Heart right ventricle (tissue), 16 donors: ENCODE data around the gene AJM1. TPM values are rescaled to one million over a fixed set of nuclear protein-coding genes. Genes with fewer than 3 reads are reported as not detected.

ENCODE experiments used
- ATAC-seq, 8 donors: fragments of 200-7000 bp; cut with Tn5 transposase; one replicate each; pipeline ENCODE4 v1.9.1; 2020; ENCODE audit warnings: mild to moderate bottlenecking in 8 of 8, moderate library complexity in 8 of 8, moderate number of reproducible peaks in 1 of 8
- DNase-seq, 2 donors: peaks; one replicate each; pipeline ENCODE4 v3.0.0-alpha.2; 2020
- H3K27ac ChIP-seq, 10 donors: fragments of 200-600 bp; sonication (generic) in 2 of 10; one replicate each; pipeline versions ENCODE4 v1.5.0 to v1.8.0; 2020 to 2022; ENCODE audit warnings: mild to moderate bottlenecking in 3 of 10
- H3K27me3 ChIP-seq, 7 donors: fragments of 200-600 bp; one replicate each; pipeline ENCODE4 v1.8.0; 2021 to 2022; ENCODE audit warnings: mild to moderate bottlenecking in 2 of 7
- H3K36me3 ChIP-seq, 9 donors: fragments of 200-600 bp; sonication (generic) in 1 of 9; one replicate each; pipeline versions ENCODE4 v1.5.0 to v1.8.0; 2020 to 2022; ENCODE audit warnings: mild to moderate bottlenecking in 2 of 9
- H3K4me1 ChIP-seq, 9 donors: fragments of 200-600 bp; sonication (generic) in 1 of 9; one replicate each; pipeline versions ENCODE4 v1.5.0 to v1.8.0; 2020 to 2022; ENCODE audit warnings: mild to moderate bottlenecking in 4 of 9
- H3K4me3 ChIP-seq, 10 donors: fragments of 200-600 bp; sonication (generic) in 2 of 10; one replicate each; pipeline versions ENCODE4 v1.5.0 to v1.8.0; 2020 to 2022; ENCODE audit warnings: mild to moderate bottlenecking in 7 of 10, moderate library complexity in 2 of 10
- H3K9me3 ChIP-seq, 11 donors: fragments of 200-600 bp in 10 of 11; sonication (generic) in 2 of 11; one replicate each; pipeline versions ENCODE4 v1.5.0 to v1.8.0; 2013 to 2022; ENCODE audit warnings: mild to moderate bottlenecking in 2 of 11, control low read depth in 1 of 11, moderate library complexity in 1 of 11
- WGBS, 2 donors: extraction: QIAGEN DNeasy Blood & Tissue Kit; methylation state at CpG; one replicate each; pipeline ENCODE4 v1.1.7; 2013; ENCODE audit warnings: inconsistent platforms in 1 of 2; 5-methylcytosine and 5-hydroxymethylcytosine counted together
- intact Hi-C, 10 donors: fragments of 100-400 bp; cut with DNase I; formaldehyde crosslinking; loops; one replicate each; pipeline versions ENCODE4 v1.11.1 to v1.14.2; 2022
- polyA plus RNA-seq, 2 donors: library from polyadenylated mRNA; stranded (reverse); fragments of 200-250 nt; gene quantifications; one replicate each; pipeline ENCODE4 v1.2.3, GENCODE V29; 2013
- total RNA-seq, 10 donors: library from RNA; stranded (reverse); fragmentation: NEBNext Ultra II Directional in 3 of 10; extraction: Animal tissue kit (Norgen Biotek cat#: 25700) in 3 of 10; gene quantifications; one replicate each; pipeline versions ENCODE4 v1.2.1 to v1.2.4, GENCODE V29; 2021 to 2023
- TF ChIP-seq, protein P1 (sequence below), 9 donors: fragments of 200-600 bp; sonication (generic) in 2 of 9; IDR thresholded peaks; one replicate each; pipeline versions ENCODE4 v1.5.0 to v1.8.0; 2021 to 2022; ENCODE audit warnings: antibody characterized with exemption in 9 of 9, mild to moderate bottlenecking in 5 of 9, moderate library complexity in 1 of 9
- donor health status: Arrhythmogenic right ventricular cardiomyopathy.
- donor health status: ischemic (EF 13 %, LVEDD 7.1; RV severe dilation, severe dysfunction).
- donor health status: healthy with polysubstance abuse.
- donor health status: DM: no; HTN: yes; CAD: no.
- donor health status: DM: no; HTN: no; CAD: no.
- donor health status: ischemic (EF 25% LVEDD 6.9; RV normal size, moderate dysfunction).
- donor health status: ischemic (EF 25% LVEDD 5.7; RV mildly dilated, moderate dysfunction).
- donor health status: healthy.
- donor health status: DM: yes; HTN: yes; CAD: no.
- donor health status: Ischemic cardiomyopathy.
- donor health status: ischemic (EF 35%, LVEDD 5.7; RV mildly dilated, moderate dysfunction).
- donor health status: nonischemic (EF 11% LVEDD 7.7; RV severe dilation, severe dysfunction).
- donor health status: DM: yes; HTN: yes; CAD: no.
- donor health status: PGD.
- donor health status: ischemic (EF 29% LVEDD 5.4; RV normal size, mild dysfunction).
- donor health status: nonischemic (EF 23%, LVEDD 6.1; RV moderate dilation, normal function).

AJM1 gene
- total and polyA plus RNA-seq, 12 donors = 3.4 to 8.3 (median 5.9) TPM

DNA sequence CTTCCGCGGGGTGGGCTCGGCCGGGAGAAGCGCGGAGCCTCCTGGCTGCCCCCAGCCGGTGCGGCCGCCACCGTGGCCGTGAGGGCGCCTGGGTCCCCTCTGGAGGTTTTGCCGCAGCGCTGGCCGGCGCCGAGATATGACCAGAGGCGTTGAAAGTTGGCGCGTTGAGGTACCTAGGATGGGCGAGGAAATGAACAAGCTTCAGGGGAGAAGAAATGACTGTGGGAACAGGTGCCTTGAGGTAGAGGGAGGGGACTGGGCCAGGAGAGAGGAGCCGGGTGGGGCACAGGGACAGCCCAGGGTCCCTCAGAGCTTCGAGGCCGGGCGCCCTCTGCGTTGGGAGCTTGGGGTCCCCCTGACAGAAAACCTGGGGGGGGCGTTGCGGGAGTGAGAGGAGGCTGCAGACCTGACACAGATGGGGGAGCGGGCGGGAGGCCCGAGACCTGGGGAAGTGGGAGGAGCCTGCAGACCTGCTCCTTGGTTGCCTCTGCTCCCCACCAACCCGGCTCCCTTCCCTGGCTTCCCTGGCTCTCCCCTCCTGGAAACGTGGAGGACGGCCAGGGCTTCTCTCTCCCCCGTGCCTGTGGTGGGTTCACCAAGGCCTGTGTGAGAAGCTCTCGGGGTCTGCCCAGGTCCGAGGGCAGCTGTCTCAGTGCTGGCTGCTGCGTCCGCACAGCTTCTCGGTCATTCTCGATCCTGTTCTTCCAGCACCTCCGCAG, 20.3 kb upstream of the AJM1 start:
- 55 to 65% methylated on average over 41 to 42 of the region's 42 CpGs for WGBS, 2 donors
- peak in 1 of 8 donors; percentile 7 for ATAC-seq

DNA sequence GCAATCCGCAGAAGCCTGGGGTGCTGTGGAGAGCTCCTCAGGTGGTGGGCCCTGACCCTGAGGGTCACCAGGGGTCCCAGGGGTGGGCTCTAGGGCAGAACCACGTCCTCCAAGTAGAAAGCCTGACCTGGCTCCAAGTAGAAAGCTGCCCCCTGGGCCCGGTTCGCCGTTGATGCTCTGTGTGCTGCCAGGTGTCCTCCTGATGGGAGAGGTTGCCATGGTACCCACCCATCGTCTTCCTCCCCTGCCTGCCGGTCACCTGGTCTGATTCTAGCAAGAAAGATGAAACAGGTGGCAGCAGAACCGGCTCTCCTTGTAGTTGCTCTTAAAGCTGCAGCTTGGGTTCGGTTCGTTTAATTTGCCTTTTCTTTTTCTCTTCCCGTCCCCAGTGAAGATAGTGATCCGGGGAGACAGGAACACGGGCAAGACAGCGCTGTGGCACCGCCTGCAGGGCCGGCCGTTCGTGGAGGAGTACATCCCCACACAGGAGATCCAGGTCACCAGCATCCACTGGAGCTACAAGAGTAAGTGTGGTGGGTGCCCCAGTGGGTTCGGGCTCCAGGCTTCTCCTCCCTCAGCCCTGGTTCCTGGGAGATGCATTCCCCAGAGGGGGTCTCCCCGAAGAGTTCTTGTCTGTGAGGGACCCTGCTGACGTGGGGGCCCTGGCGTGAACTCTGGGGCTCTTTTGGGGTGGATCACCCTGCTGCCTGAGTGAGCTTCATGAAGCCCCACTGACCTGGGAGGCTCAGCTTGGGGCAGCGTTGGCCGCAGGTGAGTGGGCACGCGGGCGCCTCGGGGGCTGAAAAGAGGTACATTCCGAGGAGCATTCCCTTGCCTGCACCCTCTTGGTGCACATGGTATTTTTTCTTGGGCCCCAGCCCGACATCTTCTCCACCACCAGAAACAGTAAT, 18.9 kb upstream of the AJM1 start:
- no peak overlapping the region for H3K27ac ChIP-seq
- H3K27me3 ChIP-seq = no peaks in the 10 kb centered on the region
- 89 to 91% methylated on average over 30 of the region's 30 CpGs for WGBS, 2 donors
- ATAC-seq (no peak), DNase-seq (no peak)
- peaks cover 0 to 17% (median 8%) of the 10 kb centered on the region in 9 donors for H3K4me1 ChIP-seq
- no peaks in the 10 kb centered on the region for H3K9me3 ChIP-seq
- TF ChIP-seq, protein P1, sequence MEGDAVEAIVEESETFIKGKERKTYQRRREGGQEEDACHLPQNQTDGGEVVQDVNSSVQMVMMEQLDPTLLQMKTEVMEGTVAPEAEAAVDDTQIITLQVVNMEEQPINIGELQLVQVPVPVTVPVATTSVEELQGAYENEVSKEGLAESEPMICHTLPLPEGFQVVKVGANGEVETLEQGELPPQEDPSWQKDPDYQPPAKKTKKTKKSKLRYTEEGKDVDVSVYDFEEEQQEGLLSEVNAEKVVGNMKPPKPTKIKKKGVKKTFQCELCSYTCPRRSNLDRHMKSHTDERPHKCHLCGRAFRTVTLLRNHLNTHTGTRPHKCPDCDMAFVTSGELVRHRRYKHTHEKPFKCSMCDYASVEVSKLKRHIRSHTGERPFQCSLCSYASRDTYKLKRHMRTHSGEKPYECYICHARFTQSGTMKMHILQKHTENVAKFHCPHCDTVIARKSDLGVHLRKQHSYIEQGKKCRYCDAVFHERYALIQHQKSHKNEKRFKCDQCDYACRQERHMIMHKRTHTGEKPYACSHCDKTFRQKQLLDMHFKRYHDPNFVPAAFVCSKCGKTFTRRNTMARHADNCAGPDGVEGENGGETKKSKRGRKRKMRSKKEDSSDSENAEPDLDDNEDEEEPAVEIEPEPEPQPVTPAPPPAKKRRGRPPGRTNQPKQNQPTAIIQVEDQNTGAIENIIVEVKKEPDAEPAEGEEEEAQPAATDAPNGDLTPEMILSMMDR (IDR thresholded peaks at IDR 0.05) = no peak
- intact Hi-C loops = no loop called here
- no peak overlapping the region for H3K4me3 ChIP-seq
- peaks cover 0 to 54% (median 13%) of the 10 kb centered on the region in 9 donors for H3K36me3 ChIP-seq

More for the DNA sequence above, 20.3 kb upstream of the AJM1 start:
- no peak for DNase-seq
- H3K4me3 ChIP-seq = peak overlapping the region in 9 of 10 donors; percentile 31 to 56 (median 48)
- H3K9me3 ChIP-seq = no peaks in the 10 kb centered on the region
- H3K27ac ChIP-seq = peak overlapping the region in 5 of 10 donors; percentile 6 to 50 (median 31)
- intact Hi-C loops = no loop called here
- H3K4me1 ChIP-seq = peaks cover 0 to 17% (median 8%) of the 10 kb centered on the region in 9 donors
- TF ChIP-seq, protein P1 (IDR thresholded peaks at IDR 0.05) = no peak
- H3K27me3 ChIP-seq = no peaks in the 10 kb centered on the region
- peaks cover 0 to 51% (median 6%) of the 10 kb centered on the region in 9 donors for H3K36me3 ChIP-seq

DNA sequence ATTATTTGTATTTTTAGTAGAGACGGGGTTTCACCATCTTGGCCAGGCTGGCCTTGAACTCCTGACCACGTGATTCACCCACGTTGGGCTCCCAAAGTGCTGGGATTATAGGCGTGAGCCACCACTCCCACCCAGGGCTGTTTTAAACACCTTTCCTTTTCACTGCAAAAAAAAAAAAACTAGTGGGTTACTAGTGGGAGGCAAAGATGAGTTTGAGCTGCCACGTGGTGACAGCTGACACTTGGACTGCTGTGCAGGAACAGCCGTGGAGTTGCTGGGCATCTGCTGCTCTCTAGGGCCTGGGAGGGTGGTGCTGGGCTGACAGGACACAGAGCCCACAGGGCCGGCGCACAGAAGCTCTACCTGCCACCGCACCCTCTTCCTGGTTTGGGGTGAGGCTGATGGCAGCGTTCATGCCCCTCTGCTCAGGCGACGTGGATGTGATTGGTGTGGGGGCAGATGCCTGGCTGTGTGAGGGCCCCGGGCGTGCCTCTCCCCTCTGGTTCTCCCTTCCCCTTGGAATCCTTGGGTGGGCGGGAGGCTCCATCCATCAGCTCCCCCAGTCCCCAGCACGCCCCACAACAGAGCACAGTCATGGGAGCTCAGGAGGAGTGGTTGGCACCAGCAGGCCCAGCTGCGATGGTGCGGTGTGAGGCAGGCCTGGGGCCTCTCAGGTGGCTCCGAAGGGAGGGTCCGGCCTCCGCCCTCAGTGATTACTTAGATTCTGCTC, 17.6 kb upstream of the AJM1 start:
- TF ChIP-seq, protein P1 (IDR thresholded peaks at IDR 0.05) = no peak
- Histone ChIP-seq H3K36me3 (peaks cover 0 to 65% (median 24%) of the 10 kb centered on the region in 9 donors), H3K27ac (no peak overlapping the region), H3K4me1 (peaks cover 0 to 17% (median 8%) of the 10 kb centered on the region in 9 donors), H3K4me3 (no peak overlapping the region), H3K27me3 (no peaks in the 10 kb centered on the region), H3K9me3 (no peaks in the 10 kb centered on the region)
- intact Hi-C loops = no loop called here
- WGBS, 2 donors = 90% methylated on average over 20 to 21 of the region's 21 CpGs
- ATAC-seq = no peak
- DNase-seq = no peak
